Mesodermal cell (in vitro differentiated cells): ENCODE measurements around the gene GAK.

Source experiments
- H3K27ac ChIP-seq: 2 replicates; pipeline ENCODE4 v1.7.0; 2013; ENCODE audit warnings: mild to moderate bottlenecking, low read depth, low read length, moderate library complexity; ENCODE audit not compliant: severe bottlenecking
- H3K36me3 ChIP-seq: 2 replicates; pipeline ENCODE4 v1.7.1; 2013; ENCODE audit warnings: mild to moderate bottlenecking, low read length, moderate library complexity; ENCODE audit not compliant: control insufficient read depth, insufficient read depth
- H3K4me1 ChIP-seq: one replicate; pipeline ENCODE4 v1.7.1; 2013; ENCODE audit warnings: mild to moderate bottlenecking, low read length; ENCODE audit not compliant: insufficient read depth, control insufficient read depth, poor library complexity, severe bottlenecking
- H3K4me3 ChIP-seq: 2 replicates; pipeline ENCODE4 v1.7.0; 2013; ENCODE audit warnings: low read length, control low read depth, mild to moderate bottlenecking; ENCODE audit not compliant: insufficient read depth, poor library complexity, severe bottlenecking; ENCODE audit errors: extremely low read depth
- H3K9me3 ChIP-seq: 2 replicates; pipeline ENCODE4 v1.7.1; 2013; ENCODE audit warnings: mild to moderate bottlenecking, low read length, moderate library complexity; ENCODE audit not compliant: control insufficient read depth
- WGBS, 2 experiments: methylation state at CpG; one replicate each; pipeline ENCODE4 v1.1.5; 2013; ENCODE audit warnings: missing lambda C conversion rate in 2 of 2; ENCODE audit not compliant: insufficient coverage in 2 of 2; 5-methylcytosine and 5-hydroxymethylcytosine counted together

Gene GAK

DNA sequence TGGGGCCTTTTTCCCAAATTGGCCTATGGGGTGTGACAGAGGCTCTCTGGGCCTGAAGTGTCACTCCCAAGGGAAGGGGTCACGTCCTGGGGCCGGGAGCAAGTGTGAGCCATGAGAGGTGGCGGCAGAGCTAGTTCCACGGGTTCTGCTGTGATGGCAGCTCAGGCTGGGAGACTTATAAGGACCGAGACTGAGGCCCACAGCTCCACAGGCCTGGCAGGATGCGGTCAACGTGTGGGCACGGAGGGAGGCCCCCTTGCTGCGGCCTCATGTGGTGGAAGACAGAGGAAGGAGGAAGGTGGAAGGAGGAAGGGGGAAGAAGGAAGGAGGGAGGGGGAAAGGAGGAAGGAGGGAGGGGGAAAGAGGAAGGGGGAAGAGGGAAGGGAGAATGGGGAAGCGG lies 99.0 kb downstream of the GAK start:
- Histone ChIP-seq H3K4me1 (no peaks in the 10 kb centered on the region), H3K36me3 (no peaks in the 10 kb centered on the region), H3K9me3 (peaks cover 11% of the 10 kb centered on the region), H3K27ac (no peak overlapping the region), H3K4me3 (no peak overlapping the region)
- 80 to 90% methylated on average over 10 of the region's 10 CpGs for WGBS, 2 experiments

DNA sequence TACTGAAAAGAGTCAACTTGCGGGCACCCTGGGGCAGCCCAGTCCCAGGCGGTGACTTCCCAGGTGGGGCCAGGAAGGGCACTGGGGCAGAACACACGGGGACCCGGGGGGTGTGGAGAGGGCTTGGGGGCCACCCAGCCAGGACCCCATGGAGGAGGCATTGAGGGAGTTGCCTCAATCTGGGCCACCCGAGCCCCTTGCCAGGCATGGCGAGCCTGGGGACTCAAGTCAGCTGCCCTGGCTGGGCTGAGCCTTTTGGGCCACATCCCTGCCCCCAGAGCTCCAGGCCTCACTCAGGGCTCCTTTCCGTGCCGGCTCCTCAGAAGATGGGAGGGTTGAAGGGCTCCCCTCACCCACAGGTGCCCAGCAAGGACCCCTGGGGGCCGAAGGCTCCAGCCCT lies 99.6 kb downstream of the GAK start:
- Histone ChIP-seq H3K9me3 (peaks cover 5% of the 10 kb centered on the region), H3K4me1 (no peaks in the 10 kb centered on the region), H3K36me3 (no peaks in the 10 kb centered on the region), H3K27ac (no peak overlapping the region), H3K4me3 (no peak overlapping the region)
- WGBS, 2 experiments = 92 to 95% methylated on average over 7 of the region's 9 CpGs

GRCh38 chr4:832108-832507 lies 100.0 kb downstream of the GAK start:
- peaks cover under 1% of the 10 kb centered on the region for H3K9me3 ChIP-seq
- H3K4me1 ChIP-seq = no peaks in the 10 kb centered on the region
- H3K36me3 ChIP-seq = no peaks in the 10 kb centered on the region
- 79 to 93% methylated on average over 4 to 5 of the region's 7 CpGs for WGBS, 2 experiments
- H3K27ac ChIP-seq = no peak overlapping the region
- no peak overlapping the region for H3K4me3 ChIP-seq

DNA sequence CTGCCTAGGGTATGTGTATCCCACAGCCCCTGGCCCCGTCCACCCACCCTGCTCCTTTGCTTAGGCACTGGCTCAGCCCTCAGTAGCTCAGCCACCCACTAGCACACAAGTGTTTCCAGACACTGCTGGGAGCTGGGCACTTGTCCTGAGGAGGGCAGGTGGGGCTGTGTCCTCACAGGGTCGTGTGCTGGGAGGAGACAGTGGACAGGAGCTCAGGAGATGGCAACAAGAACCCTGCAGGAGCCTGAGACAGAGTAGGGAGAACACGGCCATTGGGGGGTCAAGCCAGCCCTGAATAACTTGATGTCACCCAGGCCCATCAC lies 100.7 kb downstream of the GAK start:
- WGBS, 2 experiments = 50 to 57% methylated on average over 2 to 3 of the region's 3 CpGs
- no peak overlapping the region for H3K4me3 ChIP-seq
- H3K36me3 ChIP-seq = no peaks in the 10 kb centered on the region
- no peak overlapping the region for H3K27ac ChIP-seq
- no peaks in the 10 kb centered on the region for H3K4me1 ChIP-seq
- H3K9me3 ChIP-seq = no peaks in the 10 kb centered on the region

DNA sequence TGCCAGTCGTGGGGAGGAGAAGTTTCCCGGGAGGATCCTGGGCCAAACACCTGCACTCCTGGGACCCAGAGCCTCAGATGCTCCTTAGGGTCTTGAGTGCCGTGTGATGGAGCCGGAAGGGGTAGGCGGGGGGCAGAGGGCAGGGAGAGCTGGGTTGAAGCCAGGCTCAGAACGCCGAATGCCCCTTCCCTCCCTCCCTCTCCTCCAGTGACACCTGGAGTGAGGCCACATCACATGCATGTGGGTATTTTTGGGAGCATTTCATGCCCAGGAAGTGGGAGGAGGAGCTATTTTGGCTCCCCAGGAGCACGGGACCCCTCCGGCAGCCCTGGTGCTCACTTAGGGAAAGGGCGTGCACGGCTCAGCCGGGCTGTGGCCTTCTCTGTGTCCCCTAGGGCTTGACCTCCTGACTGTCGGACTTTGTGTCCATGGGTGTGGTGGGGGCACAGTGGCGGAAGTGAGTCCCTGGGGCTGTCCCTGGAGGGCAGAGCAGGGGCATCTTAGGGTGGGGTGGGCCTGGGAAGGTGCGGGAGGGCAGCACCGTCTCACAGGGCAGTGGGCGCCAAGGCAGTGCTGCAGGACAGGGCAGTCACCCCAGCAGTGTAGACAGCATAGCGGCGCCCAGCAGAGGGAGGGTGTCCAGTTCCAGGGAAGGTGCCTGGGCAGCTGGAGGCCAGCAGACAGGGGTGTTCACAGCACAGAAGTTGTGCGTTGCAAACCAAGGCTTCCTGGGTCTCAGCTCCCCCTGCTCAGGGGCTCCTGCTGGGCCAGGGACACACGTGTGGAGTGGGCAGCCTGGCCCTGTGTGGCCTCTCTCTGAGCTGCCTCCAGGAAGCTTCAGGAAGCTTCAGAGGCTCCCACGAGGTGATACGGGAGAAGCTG lies 101.3 kb downstream of the GAK start:
- no peaks in the 10 kb centered on the region for H3K4me1 ChIP-seq
- H3K4me3 ChIP-seq = no peak overlapping the region
- H3K27ac ChIP-seq = no peak overlapping the region
- H3K36me3 ChIP-seq = no peaks in the 10 kb centered on the region
- WGBS, 2 experiments = 76 to 90% methylated on average over 12 to 13 of the region's 23 CpGs
- no peaks in the 10 kb centered on the region for H3K9me3 ChIP-seq

- H3K27ac ChIP-seq = no peak overlapping the region
- no peak overlapping the region for H3K4me3 ChIP-seq
- H3K4me1 ChIP-seq = peaks cover 4% of the 10 kb centered on the region
- no peaks in the 10 kb centered on the region for H3K9me3 ChIP-seq
- H3K36me3 ChIP-seq = no peaks in the 10 kb centered on the region
- WGBS, 2 experiments = 74 to 80% methylated on average over 19 to 21 of the region's 26 CpGs
Observed at GRCh38 chr4:829761-830600, 102.1 kb downstream of the GAK start.

- Histone ChIP-seq H3K4me3 (no peak overlapping the region), H3K27ac (no peak overlapping the region), H3K36me3 (no peaks in the 10 kb centered on the region), H3K4me1 (peaks cover 4% of the 10 kb centered on the region), H3K9me3 (no peaks in the 10 kb centered on the region)
- WGBS, 2 experiments = 86 to 92% methylated on average over 3 to 5 of the region's 6 CpGs
Observed at GRCh38 chr4:829291-829690, 102.8 kb downstream of the GAK start.

GRCh38 chr4:828641-829271 lies 103.4 kb downstream of the GAK start:
- no peaks in the 10 kb centered on the region for H3K36me3 ChIP-seq
- no peaks in the 10 kb centered on the region for H3K9me3 ChIP-seq
- H3K27ac ChIP-seq = no peak overlapping the region
- 66 to 76% methylated on average over 14 to 15 of the region's 16 CpGs for WGBS, 2 experiments
- H3K4me1 ChIP-seq = peaks cover 4% of the 10 kb centered on the region
- no peak overlapping the region for H3K4me3 ChIP-seq

- Histone ChIP-seq H3K27ac (no peak overlapping the region), H3K9me3 (no peaks in the 10 kb centered on the region), H3K36me3 (no peaks in the 10 kb centered on the region), H3K4me3 (no peak overlapping the region), H3K4me1 (peaks cover 4% of the 10 kb centered on the region)
- 43 to 46% methylated on average over 14 to 15 of the region's 20 CpGs for WGBS, 2 experiments
Observed at GRCh38 chr4:827209-828081, 104.7 kb downstream of the GAK start.
